ENCODE measurements around the gene RXRG. TPM values are rescaled to one million over a fixed set of nuclear protein-coding genes. Genes with fewer than 3 reads are reported as not detected.
A peak's percentile ranks its signal among the peaks of the same experiment; 100 is the strongest.

RXRG gene
- polyA plus RNA-seq, 1 of the 3 experiments (the other 2 are of a cell fraction): not detected

GRCh38 chr1:165409657-165410358 is 35.1 kb downstream of the RXRG start (continued):
- TF ChIP-seq REST (IDR thresholded peaks at IDR 0.05; ENCODE audit: low read depth, low read length) (no peak), POLR2AphosphoS5 (IDR thresholded peaks at IDR 0.05; ENCODE audit: low read depth, low read length) (no peak), GATA2 (CRISPR knock-in tag; IDR thresholded peaks at IDR 0.05) (no peak), SIN3A (IDR thresholded peaks at IDR 0.05; ENCODE audit: borderline replicate concordance, low read depth, low read length) (no peak), RXRA (IDR thresholded peaks at IDR 0.05; ENCODE audit: borderline replicate concordance, low read depth) (no peak), TCF12 (IDR thresholded peaks at IDR 0.05) (no peak), FOXJ3 (CRISPR knock-in tag; IDR thresholded peaks at IDR 0.05) (no peak), EP300 (IDR thresholded peaks at IDR 0.05; ENCODE audit: borderline replicate concordance in 1 of 2, low read depth in 1 of 2, low read length in 1 of 2) (no peak), MEF2A (IDR thresholded peaks at IDR 0.05; ENCODE audit: borderline replicate concordance, low read depth) (no peak), RCOR1 (IDR thresholded peaks at IDR 0.05; ENCODE audit: low read length) (no peak)

DNA sequence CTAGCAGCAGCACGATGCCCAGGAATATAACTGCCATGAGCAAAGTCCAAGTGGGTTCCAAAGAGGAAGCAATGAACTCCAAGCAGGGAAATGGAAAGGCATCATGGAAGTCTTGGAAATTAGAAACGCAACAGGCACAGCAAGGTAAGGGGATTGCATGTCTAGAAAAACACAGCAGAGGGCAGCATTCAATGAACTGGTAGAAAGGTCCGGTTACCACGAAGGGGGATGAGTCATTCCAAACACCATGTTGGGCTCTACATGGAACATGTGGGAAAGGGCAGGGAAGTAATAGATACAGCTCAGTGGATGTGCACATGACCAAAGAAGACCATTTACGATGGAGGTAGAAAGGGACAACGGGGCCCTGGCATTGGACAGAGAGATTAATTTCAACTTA is 36.4 kb downstream of the RXRG start:
- no peaks in the 10 kb centered on the region for H3K79me2 ChIP-seq (ENCODE audit: insufficient read depth)
- no peak overlapping the region for H3K4me2 ChIP-seq
- 41% methylated on average over 6 of the region's 6 CpGs for whole genome bisulfite sequencing (ENCODE audit: low lambda C conversion rate)
- H2AFZ ChIP-seq (ENCODE audit: low read depth): no peak overlapping the region
- H4K20me1 ChIP-seq (ENCODE audit: insufficient read depth): no peaks in the 10 kb centered on the region
- no peaks in the 10 kb centered on the region for H3K36me3 ChIP-seq (replicated peaks in 1 of 2; ENCODE audit: control insufficient read depth in 1 of 2, insufficient read depth in 2 of 2, low read length in 1 of 2)
- no peak overlapping the region; a peak in 1 of 4 replicates for H3K4me3 ChIP-seq (ENCODE audit: low read depth in 2 of 2, low read length in 1 of 2)
- peak; percentile 20 for DNase-seq
- H3K9ac ChIP-seq: no peak overlapping the region
- H3K27ac ChIP-seq (ENCODE audit: low read depth in 2 of 2, low read length in 1 of 2): no peak overlapping the region
- no peaks in the 10 kb centered on the region for H3F3A ChIP-seq (replicated peaks; ENCODE audit: insufficient read depth)
- peaks cover 11% of the 10 kb centered on the region; the same call in 1 of the 2 replicates for H3K27me3 ChIP-seq (ENCODE audit: insufficient read depth)
- no peaks in the 10 kb centered on the region for H3K9me3 ChIP-seq
- CTCF ChIA-PET: interaction anchor here (0.7 to 3.0 kb wide), 4 partner anchors 15 to 188 kb away, joined by 3 to 16 read pairs (median 4); no protein-coding TSS in a partner anchor
- POLR2A ChIA-PET: no interaction called here
- H3K4me1 ChIP-seq (ENCODE audit: control insufficient read depth in 1 of 2, insufficient read depth in 2 of 2, low read depth in 1 of 2, low read length in 1 of 2): no peaks in the 10 kb centered on the region
- H3K9me2 ChIP-seq: no peaks in the 10 kb centered on the region
- TF ChIP-seq, protein P1, sequence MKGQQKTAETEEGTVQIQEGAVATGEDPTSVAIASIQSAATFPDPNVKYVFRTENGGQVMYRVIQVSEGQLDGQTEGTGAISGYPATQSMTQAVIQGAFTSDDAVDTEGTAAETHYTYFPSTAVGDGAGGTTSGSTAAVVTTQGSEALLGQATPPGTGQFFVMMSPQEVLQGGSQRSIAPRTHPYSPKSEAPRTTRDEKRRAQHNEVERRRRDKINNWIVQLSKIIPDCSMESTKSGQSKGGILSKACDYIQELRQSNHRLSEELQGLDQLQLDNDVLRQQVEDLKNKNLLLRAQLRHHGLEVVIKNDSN (IDR thresholded peaks at IDR 0.05; ENCODE audit: borderline replicate concordance, low read depth): no peak
- TF ChIP-seq RFX5 (IDR thresholded peaks at IDR 0.05; ENCODE audit: low read length) (no peak), FOSL2 (IDR thresholded peaks at IDR 0.05; ENCODE audit: borderline replicate concordance, low read depth) (peak; percentile 53; the same call in 1 of the 2 replicates), USF2 (IDR thresholded peaks at IDR 0.05; ENCODE audit: borderline replicate concordance, low read depth, low read length) (no peak), YY1 (IDR thresholded peaks at IDR 0.05; ENCODE audit: low read depth) (no peak), SMC3 (IDR thresholded peaks at IDR 0.05; ENCODE audit: low read depth, low read length) (peak; percentile 26; the same call in 1 of the 2 replicates), NRF1 (IDR thresholded peaks at IDR 0.05; ENCODE audit: low read depth, low read length) (no peak), GABPA (IDR thresholded peaks at IDR 0.05; ENCODE audit: low read depth) (no peak), MEF2A (IDR thresholded peaks at IDR 0.05; ENCODE audit: borderline replicate concordance, low read depth) (no peak), FOXM1 (IDR thresholded peaks at IDR 0.05; ENCODE audit: low read depth) (no peak), TAF1 (IDR thresholded peaks at IDR 0.05; ENCODE audit: borderline replicate concordance, low read depth, low read length) (no peak), EZH2phosphoT487 (IDR thresholded peaks at IDR 0.05; ENCODE audit: borderline replicate concordance, low read depth) (no peak), EP300 (IDR thresholded peaks at IDR 0.05; ENCODE audit: borderline replicate concordance in 1 of 2, low read depth in 1 of 2, low read length in 1 of 2) (no peak), NFIC (IDR thresholded peaks at IDR 0.05; ENCODE audit: borderline replicate concordance) (no peak), RCOR1 (IDR thresholded peaks at IDR 0.05; ENCODE audit: low read length) (no peak)
- TF ChIP-seq, protein P2, sequence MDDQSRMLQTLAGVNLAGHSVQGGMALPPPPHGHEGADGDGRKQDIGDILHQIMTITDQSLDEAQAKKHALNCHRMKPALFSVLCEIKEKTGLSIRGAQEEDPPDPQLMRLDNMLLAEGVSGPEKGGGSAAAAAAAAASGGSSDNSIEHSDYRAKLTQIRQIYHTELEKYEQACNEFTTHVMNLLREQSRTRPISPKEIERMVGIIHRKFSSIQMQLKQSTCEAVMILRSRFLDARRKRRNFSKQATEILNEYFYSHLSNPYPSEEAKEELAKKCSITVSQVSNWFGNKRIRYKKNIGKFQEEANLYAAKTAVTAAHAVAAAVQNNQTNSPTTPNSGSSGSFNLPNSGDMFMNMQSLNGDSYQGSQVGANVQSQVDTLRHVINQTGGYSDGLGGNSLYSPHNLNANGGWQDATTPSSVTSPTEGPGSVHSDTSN (IDR thresholded peaks at IDR 0.05): no peak
- TF ChIP-seq, protein P3, sequence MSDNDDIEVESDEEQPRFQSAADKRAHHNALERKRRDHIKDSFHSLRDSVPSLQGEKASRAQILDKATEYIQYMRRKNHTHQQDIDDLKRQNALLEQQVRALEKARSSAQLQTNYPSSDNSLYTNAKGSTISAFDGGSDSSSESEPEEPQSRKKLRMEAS (IDR thresholded peaks at IDR 0.05; ENCODE audit: low read depth): no peak
